ENCODE data around the gene FSTL1.

DNA sequence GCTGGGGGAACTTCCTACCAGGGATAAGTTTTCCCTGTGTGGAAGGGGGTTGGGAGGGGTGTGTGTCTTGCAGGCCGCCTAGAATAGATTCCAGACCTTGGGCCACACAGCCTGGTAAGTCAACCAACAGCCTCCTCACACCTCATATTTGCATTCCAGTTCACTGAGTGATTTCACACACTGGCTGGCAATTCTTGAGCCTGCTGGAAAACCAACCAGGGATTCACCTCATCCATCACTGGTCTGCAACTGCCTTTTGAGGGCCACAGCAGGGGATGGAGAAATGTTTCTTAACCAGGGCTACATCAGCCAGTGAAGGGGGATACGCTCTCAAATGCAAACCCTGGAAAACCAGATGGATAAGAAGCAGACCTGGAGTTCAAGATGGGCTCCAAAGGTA lies 2.0 kb downstream of the FSTL1 start:
- TF ChIP-seq, protein P1, sequence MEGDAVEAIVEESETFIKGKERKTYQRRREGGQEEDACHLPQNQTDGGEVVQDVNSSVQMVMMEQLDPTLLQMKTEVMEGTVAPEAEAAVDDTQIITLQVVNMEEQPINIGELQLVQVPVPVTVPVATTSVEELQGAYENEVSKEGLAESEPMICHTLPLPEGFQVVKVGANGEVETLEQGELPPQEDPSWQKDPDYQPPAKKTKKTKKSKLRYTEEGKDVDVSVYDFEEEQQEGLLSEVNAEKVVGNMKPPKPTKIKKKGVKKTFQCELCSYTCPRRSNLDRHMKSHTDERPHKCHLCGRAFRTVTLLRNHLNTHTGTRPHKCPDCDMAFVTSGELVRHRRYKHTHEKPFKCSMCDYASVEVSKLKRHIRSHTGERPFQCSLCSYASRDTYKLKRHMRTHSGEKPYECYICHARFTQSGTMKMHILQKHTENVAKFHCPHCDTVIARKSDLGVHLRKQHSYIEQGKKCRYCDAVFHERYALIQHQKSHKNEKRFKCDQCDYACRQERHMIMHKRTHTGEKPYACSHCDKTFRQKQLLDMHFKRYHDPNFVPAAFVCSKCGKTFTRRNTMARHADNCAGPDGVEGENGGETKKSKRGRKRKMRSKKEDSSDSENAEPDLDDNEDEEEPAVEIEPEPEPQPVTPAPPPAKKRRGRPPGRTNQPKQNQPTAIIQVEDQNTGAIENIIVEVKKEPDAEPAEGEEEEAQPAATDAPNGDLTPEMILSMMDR (IDR thresholded peaks at IDR 0.05; ENCODE audit: low read length), result no peak
- TF ChIP-seq EZH2 (IDR thresholded peaks at IDR 0.05; ENCODE audit: borderline replicate concordance, low read length), result no peak

All from OCI-LY1 (cell line).